NOMO-1 treated with dmso at 0.1 percent for 144 hours (cell line): Measurements from ENCODE around the gene TFAP2D.

Experiments used
- DNase-seq: peaks from one replicate; lab custom pipeline; 2025; ENCODE audit not compliant: unreplicated experiment; lab: John Stamatoyannopoulos, UW

TFAP2D gene

DNA sequence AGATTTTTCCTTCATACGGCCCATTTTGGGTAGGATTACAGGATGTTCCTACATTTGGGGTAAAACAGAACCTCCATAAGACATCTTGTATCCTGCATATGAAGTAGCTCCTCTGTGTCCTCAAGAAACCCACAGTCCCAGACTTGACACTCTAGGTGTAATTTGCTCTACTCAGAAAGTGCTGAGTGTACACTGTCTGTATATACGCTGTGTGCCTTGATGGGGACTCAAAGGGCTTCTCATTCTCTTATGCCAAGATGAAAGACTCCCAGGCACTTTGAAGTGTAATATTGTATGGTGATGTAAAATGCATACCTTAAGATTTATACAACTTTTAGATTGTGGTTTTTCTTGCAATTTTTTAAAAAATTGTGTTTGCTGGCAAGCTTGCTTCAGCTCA lies 5.2 kb downstream of the TFAP2D start:
- no peak for DNase-seq

- DNase-seq = no peak
These were observed 7.3 kb downstream of the TFAP2D start for GRCh38 chr6:50720623-50721022.

DNA sequence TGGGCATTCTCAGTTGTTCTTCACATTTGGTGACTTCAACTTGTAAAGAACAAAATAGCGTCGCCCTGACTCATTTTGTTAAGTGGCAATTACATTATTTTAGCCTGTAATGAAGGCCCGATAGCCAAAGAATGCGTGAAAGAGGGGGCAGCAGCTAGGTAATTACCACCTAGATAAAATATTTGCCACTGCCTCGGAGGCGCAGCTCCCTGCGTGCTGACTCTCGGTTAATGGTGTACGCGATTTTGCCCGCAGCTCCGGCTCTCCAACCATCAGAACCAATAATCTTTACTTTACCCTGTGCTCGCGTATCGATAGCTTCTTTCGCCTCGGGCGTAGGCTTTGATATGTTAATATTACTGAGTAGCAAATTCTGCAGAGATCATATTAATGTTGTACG lies 8.7 kb downstream of the TFAP2D start:
- no peak for DNase-seq

DNA sequence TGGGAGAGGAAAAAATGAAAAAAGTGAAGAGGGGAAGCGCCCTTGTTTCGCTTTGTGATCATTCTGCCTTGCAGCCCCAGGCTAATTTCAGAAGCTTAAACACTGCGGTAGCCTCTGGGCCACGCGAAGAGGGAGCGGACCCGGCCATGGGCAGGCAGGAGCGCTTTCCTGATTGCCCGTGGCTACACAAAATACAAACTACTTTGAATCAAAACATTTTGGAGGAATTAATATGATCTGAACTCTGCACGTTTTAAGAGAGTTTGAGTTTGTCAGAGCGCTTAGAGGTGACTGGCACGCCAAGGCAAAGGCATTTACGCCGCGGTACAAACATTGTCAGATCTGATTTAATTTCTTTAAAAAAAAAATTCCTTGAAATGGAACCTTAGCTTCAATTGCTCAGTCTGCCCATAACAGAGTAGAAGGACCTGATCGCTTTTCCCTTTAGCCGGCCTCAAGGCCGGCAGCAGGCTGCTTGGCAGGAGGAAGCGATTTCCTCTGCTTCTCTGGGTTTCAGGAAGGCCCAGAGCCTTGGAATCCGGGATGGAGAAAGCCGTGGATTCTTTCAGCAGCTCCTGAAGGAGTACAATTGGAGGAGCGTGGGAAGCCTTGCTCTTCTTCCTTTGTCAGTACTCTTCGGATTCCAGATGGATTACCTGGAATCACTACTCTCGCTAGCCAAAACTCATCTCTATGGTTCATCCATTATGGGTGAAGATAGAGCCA lies 9.7 kb downstream of the TFAP2D start:
- DNase-seq = no peak

DNA sequence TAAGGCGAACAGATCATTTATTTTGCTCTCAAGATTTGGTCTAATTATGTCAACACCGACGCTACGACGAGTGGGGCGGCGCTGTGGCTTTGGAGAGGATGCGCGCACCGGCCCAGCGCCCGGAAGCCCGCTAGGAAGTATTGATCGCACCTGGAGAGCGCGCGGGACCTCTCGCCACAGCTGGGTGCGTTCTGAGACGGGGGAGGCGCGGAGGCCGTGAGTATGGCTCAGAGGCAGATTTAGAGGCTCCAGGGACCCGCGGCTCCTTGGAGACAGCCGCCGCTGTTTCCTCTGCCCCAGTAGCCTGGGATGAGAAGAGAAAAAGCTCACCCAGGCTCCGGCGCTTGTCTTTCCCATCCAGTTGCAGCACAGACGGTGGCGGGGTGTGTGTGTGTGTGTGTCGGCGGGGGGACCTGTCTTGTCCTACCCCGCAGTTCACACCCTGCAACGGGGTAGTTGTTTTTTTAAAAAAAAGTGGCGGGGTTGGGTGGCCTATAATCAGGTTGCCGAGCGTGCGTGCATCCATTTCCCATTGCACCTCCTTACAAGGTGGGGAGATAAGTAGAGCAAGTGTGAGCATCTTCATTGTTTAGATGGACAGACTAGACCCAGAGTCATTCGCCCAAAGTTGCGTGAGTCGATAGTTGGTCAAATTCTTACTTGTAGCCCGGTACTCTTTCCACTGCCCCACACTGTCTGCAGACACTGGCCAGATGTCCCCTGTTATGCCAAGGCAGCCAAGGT lies 11.2 kb downstream of the TFAP2D start:
- DNase-seq = no peak

GRCh38 chr6:50734488-50734887 lies 21.2 kb downstream of the TFAP2D start:
- no peak for DNase-seq

GRCh38 chr6:50742161-50742560 lies 28.8 kb downstream of the TFAP2D start:
- DNase-seq = no peak

DNA sequence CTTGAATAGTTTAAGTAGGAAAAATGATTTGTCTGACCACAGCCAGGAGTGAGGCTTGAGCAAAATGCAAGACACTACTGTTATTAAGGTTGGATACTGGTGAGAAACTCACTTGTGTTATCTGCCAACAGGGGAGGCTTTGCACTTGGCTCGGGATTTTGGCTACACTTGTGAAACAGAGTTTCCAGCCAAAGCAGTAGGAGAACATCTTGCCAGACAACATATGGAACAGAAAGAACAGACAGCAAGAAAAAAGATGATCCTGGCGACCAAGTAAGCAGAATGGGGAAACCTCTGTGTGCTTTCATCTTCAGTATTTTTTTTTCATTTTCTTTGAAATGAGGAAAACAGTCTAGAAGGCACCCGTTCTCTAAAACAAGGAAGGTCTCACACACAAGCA lies 31.6 kb downstream of the TFAP2D start:
- no peak for DNase-seq

- no peak for DNase-seq
These were observed 49.5 kb downstream of the TFAP2D start for GRCh38 chr6:50762798-50763197.

GRCh38 chr6:50778696-50779095 lies 65.4 kb downstream of the TFAP2D start:
- DNase-seq = no peak

DNA sequence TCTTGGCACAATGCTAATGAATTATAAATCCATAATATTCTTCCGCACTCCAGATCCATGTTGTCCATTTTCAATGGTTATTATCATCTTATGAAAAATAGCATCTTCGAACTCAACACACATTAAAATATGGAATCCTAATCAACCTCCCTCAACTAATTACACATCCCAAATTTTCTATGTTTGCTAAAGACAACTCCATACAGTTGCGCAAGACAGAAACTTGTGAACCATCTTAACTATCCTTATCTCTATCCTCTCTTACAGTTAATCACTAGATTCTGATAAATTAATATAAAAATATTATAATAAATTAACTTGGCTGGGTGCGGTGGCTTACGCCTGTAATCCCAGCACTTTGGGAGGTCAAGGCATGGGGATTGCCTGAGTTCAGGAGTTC lies 67.1 kb downstream of the TFAP2D start:
- no peak for DNase-seq

DNA sequence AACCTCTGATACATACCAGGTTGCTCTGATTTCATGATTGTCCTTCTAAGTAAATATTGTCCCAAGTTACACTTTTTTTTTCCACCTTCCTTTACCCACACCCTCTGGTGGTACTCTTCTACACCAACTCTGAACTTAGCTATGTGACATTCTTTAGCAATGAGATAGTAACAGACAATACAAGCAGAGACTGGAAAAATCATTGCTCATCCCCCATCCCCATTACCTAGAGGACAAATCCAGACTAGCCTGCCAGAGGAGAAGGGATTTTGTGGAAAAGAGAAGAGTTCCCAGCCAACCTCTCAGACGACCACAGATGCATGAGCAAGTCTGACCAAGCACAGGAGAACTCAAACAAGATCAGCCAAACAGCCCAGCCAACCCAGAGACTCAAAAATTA lies 72.6 kb downstream of the TFAP2D start:
- DNase-seq = no peak

- no peak for DNase-seq
These were observed 78.7 kb downstream of the TFAP2D start for GRCh38 chr6:50791900-50792508.

DNA sequence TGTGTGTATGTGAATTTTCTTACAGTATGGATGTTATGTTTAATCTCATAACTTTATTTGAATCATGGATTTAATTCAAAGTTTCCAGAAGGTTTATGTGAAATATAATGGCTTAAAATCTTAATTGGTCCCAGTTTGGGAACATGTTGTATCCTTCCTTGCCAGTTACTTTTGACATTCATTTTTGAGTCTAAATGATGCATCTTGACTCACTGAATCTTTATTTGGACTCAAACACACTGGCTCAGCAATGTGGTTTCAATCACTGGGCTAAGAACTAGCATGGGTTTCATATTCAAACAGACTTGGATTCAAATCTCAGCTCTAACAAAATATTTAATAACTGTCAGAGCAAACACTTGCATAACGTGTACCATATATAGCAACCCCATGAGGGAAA lies 79.4 kb downstream of the TFAP2D start:
- no peak for DNase-seq

DNA sequence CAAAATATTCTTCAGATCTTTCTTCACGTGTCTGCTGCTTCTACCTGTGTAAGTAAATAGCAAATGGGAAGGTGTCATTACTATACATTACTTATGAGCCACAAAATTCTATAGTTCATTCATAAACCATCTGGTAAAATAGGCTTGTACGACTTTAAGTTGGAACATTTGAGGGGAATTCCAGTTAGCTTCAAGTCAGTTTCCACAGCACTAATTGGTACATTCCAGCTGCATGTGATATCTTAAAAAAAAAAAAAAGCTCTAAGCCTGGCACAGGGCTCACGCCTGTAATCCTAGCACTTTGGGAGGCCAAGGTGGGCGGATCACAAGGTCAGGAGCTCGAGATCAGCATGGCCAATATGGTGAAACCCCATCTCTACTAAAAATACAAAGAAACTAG lies 82.2 kb downstream of the TFAP2D start:
- no peak for DNase-seq

GRCh38 chr6:50804283-50804682 lies 91.0 kb downstream of the TFAP2D start:
- no peak for DNase-seq

- DNase-seq = no peak
These were observed 93.7 kb downstream of the TFAP2D start for GRCh38 chr6:50807035-50807434.

DNA sequence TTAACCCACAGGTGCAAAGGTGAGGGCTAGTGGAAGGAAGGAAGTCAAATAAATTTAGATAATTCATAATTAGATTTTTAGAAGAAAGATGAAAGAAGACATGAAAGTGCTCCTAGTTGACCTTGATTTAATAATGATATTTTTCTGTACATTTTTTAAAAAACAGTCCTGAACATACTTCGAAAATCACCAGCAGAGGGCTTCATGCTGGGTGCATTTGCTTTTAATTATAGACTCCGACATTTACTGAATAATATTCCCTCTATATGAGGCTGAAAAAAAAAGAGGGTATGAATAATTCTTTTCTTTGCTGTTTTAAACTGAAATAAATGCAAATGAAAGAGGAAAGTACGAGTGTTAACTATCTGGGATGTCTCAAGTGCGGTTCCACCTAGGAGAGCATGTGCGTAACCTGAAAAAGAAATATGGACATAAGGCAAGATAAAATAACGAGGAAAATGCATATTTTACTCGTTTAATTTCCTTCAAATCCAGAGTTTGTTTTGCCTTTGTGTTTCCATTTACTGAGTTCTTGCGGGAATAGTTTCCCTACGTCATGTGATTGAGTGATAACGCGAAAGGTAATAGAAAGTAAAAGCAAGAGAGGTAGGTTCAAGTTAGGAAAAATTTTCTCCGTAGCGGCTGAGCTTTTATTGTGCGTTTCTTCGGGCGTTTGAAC lies 102.2 kb downstream of the TFAP2D start:
- DNase-seq = no peak

DNA sequence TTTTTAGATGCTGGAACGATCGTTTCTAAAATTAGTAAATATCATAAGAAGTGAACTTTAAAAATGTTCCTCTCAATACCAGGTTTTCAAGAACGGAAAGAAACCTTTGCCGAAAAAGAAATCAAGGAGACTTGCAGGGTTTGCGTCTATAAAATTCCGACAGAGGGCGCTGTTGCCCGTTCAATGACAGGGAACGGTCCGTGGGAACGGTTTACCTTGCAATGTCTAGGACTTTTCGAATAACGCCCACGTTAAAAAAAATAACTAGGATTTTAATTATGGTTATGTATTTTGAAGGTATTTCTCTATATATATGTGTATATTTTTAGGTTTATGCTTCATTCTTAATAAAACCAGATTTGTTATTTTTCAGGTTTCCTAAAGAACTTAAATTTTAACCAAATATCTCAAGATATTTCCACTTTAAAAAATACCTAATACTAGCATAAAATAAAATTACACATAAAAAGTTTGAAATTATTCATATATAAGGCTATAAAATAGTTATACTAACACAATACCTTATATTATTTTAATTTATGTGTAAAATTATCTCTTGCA lies 102.9 kb downstream of the TFAP2D start:
- peak; percentile 34 for DNase-seq

DNA sequence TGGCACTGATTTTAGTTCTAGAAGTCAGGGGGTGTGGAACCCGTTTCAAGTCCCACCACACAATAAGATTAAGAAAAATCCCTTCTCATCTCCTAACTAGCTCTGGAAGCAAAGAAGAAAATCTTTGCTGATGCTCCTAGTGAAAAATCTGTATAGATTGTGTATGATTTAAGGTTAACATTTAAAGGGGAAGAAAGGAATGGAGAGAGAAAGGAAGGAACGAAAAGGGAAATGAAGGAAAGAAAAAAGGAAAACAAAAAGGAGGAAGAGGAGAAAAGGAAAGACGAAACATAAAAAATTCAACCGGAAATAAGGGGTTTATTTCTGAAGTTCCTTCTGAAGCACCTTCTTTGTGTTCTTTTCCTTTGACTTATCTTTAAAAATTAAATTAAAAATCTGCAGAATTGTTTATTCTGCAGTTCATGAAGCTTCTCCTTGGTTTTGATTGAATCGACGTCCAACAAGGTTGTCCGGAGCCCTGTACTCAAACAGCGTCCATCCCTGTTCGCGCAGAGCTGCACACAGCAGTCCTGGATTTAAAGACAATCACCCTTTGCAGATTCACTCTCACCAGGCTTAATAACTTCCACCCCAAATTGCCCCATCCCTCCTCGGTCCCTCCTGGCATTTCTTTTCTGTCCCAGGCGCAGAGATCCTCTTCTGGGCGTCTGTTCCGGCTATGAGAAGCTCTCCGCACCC lies 103.8 kb downstream of the TFAP2D start:
- no peak for DNase-seq

DNA sequence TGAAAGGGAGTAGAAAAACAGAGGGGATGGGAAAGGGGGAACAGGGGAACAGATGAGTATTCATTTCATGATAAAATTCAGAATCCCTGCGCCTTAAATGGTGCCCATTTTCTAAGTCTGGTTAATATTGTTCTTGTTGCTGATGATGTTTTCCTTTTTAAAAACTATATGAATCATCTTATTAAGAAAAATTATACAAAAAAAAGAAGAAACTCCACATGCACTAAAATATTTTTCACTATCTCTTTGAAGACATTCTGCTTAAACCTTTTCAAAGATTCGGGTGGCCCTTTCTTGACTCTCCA lies 104.3 kb downstream of the TFAP2D start:
- no peak for DNase-seq
